Stimulated activated CD4-positive, alpha-beta T cell treated with anti-CD3 and anti-CD28 coated beads, Interleukin-1b, Interleukin-23, amount 100 ng/mL, for 24 hours (primary cell): ENCODE data around the gene PPP1R18.
A peak's percentile ranks its signal among the peaks of the same experiment; 100 is the strongest.
"Not testable (repeated sequence)": the region's sequence is repeated elsewhere in the genome, so short reads cannot be mapped to it uniquely, and the experiment has no call there.

Source experiments
- DNase-seq, 4 experiments: peaks; one replicate each; pipeline ENCODE4 v3.0.0-alpha.2; 2020; ENCODE audit warnings: low read depth in 4 of 4, low spot score in 1 of 4

Gene PPP1R18

GRCh38 chr6:30686009-30686907, at the start of gene PPP1R18:
Gene PPP1R18, minus strand, starts transcription at chr6:30686645. Its CDS starts 627 bp downstream, at chr6:30686018.
- peak; percentile 59 to 88 (median 70) for DNase-seq

GRCh38 chr6:30735668-30736314, 49.3 kb upstream of the PPP1R18 start:
- no peak for DNase-seq

- no peak for DNase-seq
Observed at GRCh38 chr6:30732237-30732943, 45.9 kb upstream of the PPP1R18 start.

GRCh38 chr6:30730601-30731435, 44.4 kb upstream of the PPP1R18 start:
- peak in 3 of 4 experiments; percentile 64 to 82 (median 79) for DNase-seq

GRCh38 chr6:30727920-30728553, 41.6 kb upstream of the PPP1R18 start:
- DNase-seq, result no peak

- no peak for DNase-seq
Observed at GRCh38 chr6:30726506-30727413, 40.3 kb upstream of the PPP1R18 start.

- DNase-seq, result no peak
Observed at GRCh38 chr6:30725713-30726505, 39.5 kb upstream of the PPP1R18 start.

- DNase-seq, result no peak
Observed at GRCh38 chr6:30724906-30725667, 38.6 kb upstream of the PPP1R18 start.

- not testable (repeated sequence) for DNase-seq
Observed at GRCh38 chr6:30723843-30724741, 37.6 kb upstream of the PPP1R18 start.

GRCh38 chr6:30723159-30723842, 36.9 kb upstream of the PPP1R18 start:
- not testable (repeated sequence) for DNase-seq

- DNase-seq, result peak in 3 of 4 experiments; percentile 74 to 88 (median 76)
Observed at GRCh38 chr6:30722280-30723112, 36.1 kb upstream of the PPP1R18 start.

- not testable (repeated sequence) for DNase-seq
Observed at GRCh38 chr6:30722025-30722279, 35.5 kb upstream of the PPP1R18 start.

GRCh38 chr6:30721198-30722024, 35.0 kb upstream of the PPP1R18 start:
- peak; percentile 93 to 98 (median 96) for DNase-seq

GRCh38 chr6:30720738-30721197, 34.3 kb upstream of the PPP1R18 start:
- peak in 2 of 4 experiments; percentile 40 to 53 for DNase-seq
